ENCODE measurements around the gene GPR180.

The GPR180 gene

DNA sequence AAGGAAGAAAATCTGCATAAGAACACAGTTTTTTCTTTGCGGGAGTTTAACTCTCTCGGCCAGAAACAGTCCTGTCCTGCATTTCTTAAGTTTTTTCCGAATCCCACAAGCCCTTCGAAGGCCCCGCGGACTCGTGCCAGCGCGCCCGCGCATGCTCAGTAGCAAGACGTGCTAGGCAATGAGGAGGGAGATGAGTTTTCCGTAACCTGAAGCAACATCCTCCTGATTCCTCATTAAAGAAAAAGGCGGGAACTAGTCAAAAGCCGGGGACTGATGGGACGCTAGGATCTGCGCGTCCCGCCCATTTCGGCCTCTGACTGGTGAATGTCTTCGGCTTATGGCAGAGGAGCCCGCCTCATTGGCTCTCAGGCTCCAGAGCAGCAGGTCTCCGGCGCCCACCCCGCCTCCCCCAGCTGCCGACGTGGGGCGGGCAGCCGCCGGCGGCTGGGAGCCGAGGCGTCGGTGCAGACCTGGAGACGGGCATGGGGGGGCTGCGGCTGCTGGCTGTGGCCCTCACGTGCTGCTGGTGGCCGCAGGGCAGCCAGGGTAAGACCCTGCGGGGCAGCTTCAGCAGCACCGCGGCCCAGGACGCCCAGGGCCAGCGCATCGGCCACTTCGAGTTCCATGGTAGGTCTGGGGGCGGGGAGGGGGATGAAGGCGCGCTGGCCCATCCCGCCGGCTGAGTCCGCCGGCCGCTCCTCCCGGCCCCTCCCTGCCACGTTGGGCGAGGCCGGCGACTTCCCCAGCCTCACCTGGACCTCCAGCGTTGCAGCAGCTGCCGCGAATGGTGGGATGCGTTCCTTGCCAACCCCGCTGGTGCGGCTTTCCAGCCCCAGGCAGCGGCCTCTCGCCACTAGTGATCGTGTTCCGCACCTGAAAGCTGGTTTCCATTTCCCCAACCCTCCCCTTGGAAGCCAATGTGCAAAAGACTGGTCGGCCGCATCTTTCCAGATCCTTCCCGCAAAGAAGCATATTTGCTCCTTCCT, at the start of gene GPR180:
TSS of gene GPR180 (plus strand) at position 412 of the 986 bp plus-strand sequence. CDS start at position 483, 71 bp downstream.
- peak; percentile 85 to 92 for DNase-seq (ENCODE audit: extremely low read depth in 1 of 2, low read depth in 1 of 2)

DNA sequence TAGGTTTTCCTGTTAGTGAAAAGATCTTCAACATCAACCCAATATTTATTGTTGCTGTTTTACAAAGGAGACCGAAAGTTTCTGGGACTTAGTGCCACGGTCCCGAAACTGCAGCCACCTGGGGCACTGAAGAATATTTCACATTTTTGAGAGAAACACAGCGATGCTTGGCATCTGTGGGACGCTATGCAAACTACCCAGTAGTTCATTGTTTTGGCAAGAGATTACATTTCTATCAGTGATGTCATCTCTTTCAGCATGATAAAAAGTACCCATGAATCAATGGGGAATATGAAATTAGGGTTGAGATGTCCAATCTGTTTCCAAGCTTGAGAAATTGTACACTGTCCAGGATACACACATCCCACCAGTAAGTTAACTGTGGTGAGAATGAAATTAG, 49.6 kb upstream of the GPR180 start:
- DNase-seq (ENCODE audit: extremely low read depth in 1 of 2, low read depth in 1 of 2): no peak

DNA sequence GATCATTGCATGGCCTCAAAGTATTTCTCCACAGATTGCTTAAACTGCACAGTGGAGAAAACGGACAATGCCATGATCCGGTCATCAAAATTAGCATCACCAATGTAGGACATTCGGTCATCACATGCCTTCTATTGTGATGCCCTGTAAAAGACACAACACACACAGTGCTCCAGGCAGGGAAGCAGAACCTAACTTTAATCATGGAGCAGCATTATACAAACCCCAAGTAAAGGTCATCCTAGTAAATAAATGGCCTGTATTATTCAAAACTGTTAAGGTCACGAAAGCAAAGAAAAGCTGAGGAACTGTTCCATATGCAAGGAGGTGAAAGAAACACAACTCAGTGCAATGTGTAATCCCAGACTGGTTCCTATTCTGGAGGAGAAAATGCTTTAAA, 47.9 kb upstream of the GPR180 start:
- no peak for DNase-seq (ENCODE audit: extremely low read depth in 1 of 2, low read depth in 1 of 2)

DNA sequence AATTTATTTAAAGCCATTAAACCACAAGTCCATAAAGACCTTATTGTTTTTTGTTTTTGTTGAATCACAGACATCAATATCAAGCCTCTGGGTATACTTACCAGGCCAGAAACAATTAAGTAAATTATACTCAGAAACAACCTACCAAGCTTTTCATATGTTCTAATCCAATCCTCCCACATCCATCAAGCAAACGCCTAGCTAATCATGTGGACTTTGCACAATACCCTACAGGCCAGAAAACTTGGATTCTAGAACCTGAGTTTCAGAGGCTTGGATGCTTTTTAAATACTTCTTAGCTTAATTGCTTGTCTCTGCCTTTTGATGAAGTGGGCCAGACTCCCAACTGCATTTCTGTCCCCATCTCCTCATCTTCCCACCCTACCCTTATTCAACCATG, 45.6 kb upstream of the GPR180 start:
- DNase-seq (ENCODE audit: extremely low read depth in 1 of 2, low read depth in 1 of 2): no peak

DNA sequence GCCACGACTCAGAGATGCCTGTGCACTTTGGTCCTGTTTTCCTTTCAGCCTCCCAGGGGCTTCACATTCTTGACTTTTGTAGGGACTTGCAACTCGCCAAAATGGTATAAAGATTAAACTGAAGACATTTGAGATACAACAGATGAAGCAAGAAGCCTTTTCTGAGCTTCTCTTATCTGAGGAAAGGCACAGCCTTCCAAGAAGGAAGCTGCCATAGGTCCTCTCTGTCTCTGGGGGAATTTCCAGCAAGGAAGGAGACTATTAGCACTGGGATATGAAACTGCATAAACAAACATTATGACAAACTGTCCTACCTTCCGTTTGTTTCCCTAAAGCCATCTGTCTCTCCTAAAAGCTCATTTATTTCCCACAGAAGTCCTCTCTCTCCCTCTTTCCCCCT, 45.0 kb upstream of the GPR180 start:
- DNase-seq (ENCODE audit: extremely low read depth in 1 of 2, low read depth in 1 of 2): no peak

DNA sequence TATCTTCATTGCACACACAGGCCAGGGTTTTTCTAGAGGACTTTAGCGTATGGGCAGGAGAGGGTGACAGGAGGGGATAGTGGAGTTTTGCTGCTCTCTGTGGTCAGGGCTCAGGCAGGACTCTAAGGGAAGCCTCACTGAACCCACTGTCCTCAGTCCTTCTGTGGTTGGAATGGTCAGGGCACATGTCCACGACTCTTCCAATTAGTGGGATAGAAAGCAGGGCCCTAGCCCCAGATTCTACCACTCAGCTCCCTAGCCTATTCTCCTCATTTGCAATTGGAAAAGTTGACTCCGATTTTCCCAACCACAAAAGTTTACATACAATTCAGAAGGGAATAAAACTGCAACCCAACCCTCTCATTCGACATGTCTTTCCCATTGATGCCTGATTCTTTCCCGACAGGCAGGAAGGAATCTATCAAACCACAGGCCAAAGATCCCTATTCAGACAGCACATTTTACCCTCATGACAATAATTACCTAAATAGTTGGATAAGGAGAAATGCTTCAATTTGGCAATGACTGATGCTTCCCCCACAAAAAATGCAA, 43.9 kb upstream of the GPR180 start:
- DNase-seq (ENCODE audit: extremely low read depth in 1 of 2, low read depth in 1 of 2): no peak

DNA sequence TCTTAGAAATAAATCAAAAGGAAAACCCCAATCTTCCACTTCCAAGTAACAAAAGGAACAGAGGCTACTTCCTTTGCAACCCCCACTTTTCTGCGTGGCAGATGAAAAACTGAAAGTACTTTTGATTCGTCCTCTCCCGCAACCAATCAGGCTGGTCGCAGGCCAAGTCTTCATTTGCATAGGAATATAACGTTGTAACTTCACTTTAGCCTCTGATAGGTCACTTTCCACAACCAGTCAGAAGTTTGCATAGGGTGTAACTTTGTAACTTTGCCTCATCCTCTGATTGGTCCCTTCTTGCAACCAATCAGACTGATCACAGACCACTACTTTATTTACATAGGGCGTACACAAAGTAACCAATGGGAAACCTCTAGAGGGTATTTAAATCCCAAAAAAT, 42.9 kb upstream of the GPR180 start:
- no peak for DNase-seq (ENCODE audit: extremely low read depth in 1 of 2, low read depth in 1 of 2)

DNA sequence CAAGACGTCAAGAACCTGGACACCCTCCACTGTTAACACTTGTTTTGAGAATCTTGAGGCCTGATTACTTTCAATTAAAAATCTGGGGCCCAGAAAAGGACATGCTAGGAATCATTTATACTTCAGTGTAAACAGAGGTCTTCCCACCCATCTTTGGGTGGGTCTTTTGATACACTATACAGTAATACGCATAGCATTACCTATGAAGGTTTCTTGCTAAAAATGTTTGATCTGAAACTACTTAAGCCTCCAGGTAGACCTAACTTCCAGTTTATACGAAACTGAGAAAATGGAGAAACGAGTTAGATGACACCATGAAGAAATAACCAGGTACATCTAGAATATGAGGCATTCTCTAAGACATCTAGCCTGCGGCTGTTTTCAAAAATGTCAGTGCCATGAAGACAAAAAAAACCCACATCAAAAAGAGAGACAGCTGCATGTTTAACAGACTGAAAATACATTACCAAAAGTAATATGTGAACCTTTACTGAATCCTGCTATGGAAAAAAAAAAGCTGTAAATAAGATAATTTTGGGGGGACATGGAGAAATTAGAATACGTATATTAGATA, 42.3 kb upstream of the GPR180 start:
- DNase-seq (ENCODE audit: extremely low read depth in 1 of 2, low read depth in 1 of 2): no peak

DNA sequence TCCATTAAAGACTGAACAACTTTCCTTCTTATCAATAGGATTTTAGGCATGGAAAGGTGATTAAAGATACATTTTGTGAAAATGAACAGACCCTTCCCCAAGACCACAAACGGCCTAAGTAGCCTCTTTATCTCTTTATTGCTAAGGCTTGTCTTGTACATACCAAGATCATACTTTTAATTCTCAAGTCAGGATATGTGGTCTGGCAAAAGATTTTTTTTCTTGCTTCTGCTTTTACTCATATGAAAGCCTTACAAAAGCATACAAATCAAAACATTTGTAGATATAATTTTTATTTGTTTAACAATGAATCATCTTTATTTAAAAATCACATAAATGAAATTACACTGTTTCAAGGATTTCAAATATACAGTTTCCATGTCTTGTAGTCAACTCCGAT, 41.5 kb upstream of the GPR180 start:
- DNase-seq (ENCODE audit: extremely low read depth in 1 of 2, low read depth in 1 of 2): no peak

DNA sequence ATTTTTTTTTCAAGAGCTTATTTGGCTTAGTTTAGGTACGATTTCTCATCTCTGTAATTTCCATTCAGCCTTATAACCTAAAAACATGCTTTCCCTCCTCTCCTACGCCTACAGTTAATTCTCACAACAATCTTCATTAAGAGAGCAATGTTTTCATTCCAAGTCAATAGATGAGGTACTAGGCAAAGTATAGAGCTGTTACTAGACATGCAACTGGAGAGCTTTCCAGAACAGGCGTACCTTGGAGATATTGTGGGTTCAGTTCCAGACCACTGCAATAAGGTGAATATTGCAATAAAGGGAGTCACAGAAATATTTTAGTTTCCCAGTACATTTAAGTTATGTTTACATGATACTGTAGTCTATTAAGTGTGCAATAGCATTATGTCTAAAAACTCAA, 40.5 kb upstream of the GPR180 start:
- DNase-seq (ENCODE audit: extremely low read depth in 1 of 2, low read depth in 1 of 2): no peak

DNA sequence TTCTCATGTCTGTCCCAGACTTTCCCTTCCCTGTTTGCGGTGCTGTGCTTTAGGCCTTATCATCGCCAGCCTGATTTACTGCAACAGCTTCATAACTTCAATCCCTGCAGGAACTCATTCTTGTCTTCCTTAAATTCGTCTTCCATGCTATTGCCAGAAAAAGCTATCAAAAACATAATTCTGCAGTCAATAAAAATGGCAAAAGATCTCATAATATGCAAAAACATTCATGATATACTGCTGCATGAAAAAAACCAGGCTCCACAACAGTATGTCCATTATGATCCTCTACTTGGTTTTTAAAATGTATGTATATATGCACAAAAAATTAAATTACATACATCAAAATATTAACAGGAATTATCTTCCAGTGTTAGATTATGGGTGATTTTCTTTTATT, 34.1 kb upstream of the GPR180 start:
- no peak for DNase-seq (ENCODE audit: extremely low read depth in 1 of 2, low read depth in 1 of 2)

DNA sequence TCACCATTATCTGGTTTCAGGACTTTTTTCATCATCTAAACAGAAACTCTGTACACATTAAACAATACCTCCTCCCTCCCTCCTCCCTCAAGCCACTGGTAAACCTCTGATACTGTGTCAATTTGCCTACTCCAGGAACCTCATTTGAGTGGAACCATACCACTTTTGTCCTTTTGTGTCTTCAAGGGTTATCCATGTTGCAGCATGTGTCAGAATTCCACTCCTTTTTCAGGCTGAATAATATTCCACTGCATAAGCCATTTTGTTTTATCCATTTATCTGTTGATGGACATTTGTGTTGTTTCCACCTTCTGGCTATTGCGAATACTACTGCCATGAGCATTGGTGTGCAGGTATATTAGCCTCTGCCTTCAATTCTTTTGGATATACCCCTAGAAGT, 33.2 kb upstream of the GPR180 start:
- DNase-seq (ENCODE audit: extremely low read depth in 1 of 2, low read depth in 1 of 2): no peak

DNA sequence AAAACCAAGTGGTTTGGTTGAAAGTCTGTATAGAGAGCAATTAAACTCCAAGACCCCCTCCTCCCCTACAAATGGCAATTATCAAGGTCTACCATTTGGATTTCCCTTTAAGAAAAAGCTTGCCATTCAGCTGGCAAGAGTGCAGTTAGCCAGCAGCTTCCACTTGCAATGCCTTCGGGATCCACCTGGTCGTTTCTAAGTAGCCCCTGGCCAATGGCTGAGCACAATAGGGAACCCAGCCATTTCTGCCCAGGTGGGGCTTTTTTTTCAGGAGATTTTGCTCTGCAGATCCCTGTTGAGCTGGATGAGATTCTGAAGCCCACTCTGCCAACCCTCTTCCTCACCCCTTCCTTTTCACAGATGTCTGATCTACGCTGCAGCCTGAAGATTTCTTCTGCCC, 32.0 kb upstream of the GPR180 start:
- no peak for DNase-seq (ENCODE audit: extremely low read depth in 1 of 2, low read depth in 1 of 2)

DNA sequence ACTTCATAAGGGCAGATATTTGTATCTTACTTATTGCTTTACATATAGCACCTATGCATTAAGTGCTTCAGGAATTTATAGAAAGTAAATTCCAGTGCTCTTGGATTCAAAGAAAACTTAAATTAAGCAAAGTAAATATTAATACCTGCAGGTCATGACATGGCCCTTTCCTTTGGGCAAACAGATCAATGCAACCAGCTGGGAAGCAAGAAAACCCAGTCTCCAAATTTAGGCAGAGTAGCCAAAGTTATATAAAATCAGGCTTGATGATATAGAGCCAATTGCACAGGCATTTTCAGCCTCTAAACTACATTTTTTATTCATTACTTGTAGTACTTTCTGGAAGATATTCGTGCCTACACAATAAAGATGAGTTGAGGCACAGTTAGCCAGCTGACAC, 22.6 kb upstream of the GPR180 start:
- no peak for DNase-seq (ENCODE audit: extremely low read depth in 1 of 2, low read depth in 1 of 2)

DNA sequence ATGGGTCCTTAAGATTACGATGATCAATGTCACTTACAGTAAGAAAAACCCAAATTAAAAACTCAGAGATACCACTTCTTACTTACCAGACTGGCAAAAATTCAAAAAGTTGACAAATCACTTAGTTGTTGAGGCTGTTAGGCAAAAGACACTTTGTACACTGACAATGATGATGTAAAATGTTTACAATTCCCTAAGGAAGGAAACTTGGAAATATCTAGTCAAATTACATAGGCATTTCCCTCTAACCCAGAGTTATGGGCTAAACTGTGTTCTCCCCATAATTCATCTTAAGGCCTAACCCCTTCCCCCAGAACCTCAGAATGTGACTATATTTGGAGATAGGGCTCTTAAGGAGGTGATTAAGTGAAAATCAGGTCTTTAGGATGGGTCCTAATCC, 17.7 kb upstream of the GPR180 start:
- no peak for DNase-seq (ENCODE audit: extremely low read depth in 1 of 2, low read depth in 1 of 2)

DNA sequence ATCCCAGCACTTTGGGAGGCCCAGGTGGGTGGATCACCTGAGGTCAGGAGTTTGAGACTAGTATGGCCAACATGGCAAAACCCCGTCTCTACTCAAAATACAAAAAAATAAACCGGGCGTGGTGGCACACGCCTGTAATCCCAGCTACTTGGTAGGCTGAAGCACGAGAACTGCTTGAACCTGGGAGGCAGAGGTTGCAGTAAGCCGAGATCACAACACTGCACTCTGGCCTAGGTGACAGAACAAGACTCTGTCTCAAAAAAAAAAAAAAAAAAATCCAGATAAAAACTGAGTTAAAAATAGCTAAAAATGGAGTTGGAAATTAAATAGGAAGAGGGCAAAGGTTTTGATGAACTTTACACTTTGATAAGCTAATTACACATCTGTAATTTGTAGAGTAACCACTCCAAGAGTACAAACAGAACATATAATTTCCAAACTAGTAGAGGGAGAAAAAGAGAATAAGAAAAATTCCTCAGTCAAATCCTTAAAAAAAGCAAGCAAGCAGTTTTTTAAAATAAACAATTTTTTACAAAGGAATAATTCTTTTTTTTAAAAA, 16.0 kb upstream of the GPR180 start:
- DNase-seq (ENCODE audit: extremely low read depth in 1 of 2, low read depth in 1 of 2): no peak

DNA sequence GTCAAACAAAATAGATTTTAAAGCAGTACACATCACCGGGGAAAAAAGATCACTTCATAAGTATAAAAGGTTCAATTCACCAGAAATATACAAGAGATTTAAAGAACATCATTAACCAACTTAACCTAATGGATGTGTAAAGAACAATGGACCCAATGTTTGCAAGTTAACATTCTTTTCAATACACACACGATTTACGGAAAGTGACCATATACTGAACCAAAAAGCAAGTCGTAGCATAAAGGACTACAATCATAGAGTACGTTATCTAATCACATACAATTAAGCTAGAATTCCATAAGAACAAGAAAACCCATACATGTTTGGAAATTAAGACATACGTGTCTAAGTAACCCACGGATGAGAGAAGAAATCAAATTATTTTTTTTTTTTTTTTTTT, 15.3 kb upstream of the GPR180 start:
- no peak for DNase-seq (ENCODE audit: extremely low read depth in 1 of 2, low read depth in 1 of 2)

DNA sequence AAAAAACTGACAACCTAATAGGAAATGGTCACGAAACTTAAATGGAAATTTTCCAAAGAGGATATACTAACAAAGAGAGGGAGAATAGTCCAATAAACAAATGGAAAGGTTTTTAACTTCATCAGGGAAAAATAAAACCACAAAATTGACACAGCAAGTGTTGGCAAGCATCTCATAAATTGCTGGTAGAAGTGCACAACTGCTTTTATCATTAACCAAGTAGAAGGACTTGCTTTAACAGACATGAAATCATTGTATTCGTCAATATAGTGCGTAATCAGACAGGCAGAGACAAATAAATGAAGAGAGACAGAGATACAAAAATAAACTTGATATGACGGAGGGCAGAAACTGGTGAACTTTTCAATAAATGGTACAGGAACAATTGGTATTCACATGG, 13.1 kb upstream of the GPR180 start:
- no peak for DNase-seq (ENCODE audit: extremely low read depth in 1 of 2, low read depth in 1 of 2)

DNA sequence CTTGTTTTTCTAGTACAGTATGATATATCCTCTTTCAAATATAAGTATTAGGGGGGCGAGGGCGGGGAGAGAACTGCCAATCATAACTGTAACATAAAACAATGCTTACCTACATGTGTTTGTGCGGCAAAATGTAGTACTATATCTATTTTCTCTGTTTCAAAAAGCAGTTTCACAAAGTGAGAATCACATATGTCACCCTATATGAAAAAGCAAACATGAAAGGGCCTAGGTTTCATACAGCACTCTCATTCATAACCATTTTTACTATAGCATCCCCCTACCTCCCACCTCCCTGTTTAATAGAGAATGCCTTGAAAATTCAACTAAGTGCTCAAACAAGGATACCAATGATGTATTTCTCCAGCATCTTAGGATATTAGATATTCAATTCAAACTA, 10.9 kb upstream of the GPR180 start:
- no peak for DNase-seq (ENCODE audit: extremely low read depth in 1 of 2, low read depth in 1 of 2)

DNA sequence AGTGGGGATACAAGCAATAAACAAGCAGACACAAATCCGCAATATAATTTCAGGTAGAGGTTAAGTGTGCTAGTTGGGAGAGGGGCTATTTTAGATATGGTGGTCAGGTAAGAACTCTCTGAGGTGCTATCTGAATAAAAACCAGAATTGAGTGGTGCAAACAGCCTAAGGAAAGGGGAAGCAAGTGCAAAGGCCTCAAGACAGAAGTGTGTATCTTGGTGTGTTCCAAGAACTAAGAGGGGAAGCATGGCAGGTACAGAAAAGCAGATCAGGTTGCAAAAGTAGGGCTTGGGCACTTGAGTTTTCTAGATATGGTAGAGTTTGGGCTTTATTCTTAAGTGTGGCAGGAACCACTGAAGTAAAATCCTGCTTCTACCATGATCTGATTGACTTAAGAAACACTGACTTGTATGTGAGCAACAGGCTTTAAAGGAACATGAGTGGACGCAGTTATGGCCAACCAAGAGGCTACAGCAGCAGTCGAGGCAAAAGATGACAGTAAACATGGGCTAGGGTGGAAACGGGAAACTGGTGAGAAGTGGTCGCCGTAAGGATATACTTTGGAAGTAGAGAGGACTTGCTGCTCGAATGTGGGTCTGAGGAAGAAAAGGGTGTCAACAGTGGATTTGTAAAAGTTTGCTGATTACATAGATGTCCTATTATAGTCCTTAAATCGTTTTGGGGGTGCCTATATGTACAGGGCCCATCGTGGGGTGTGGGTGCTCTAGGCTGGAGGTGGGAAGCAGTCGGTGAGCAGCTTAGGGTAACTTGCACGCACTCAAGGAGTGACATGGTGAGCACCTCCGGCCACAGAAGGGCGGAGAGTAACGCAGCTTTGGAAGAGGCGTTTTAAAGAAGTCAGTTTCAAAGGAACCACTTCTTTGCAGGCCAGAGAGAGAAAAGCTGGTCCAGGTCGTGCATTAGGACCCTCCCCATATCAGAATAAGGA, 6.4 kb upstream of the GPR180 start:
- DNase-seq (ENCODE audit: extremely low read depth in 1 of 2, low read depth in 1 of 2): peak in 1 of 2 donors; percentile 24
